T1000 (cell line): Measurements from ENCODE around the gene TRABD2A.

ENCODE experiments used
- DNase-seq: peaks from one replicate; lab custom pipeline; 2025; ENCODE audit warnings: mixed read lengths; lab: John Stamatoyannopoulos, UW

TRABD2A gene

DNA sequence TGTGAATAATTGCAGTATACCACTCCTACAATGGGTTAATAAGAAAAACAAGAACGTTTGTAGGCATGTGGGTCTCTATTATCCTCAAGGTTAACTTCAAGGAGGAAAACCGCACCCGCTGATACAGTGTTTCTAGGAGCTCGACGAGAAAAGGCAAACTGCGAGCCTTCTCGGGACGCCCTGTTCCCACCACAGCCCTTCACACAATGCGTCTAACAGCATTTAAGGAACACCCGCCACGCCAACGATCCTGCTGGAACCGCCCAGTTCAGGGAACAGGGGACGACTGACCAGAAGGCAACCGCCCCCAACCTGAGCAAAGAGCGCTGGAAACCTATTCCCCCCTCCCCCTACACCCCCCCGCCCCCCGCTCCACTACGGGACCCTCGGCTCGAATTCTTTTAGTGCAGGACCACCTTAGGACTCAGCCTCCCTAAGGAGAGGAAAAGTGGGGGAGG, 23.9 kb upstream of the TRABD2A start:
- no peak for DNase-seq

DNA sequence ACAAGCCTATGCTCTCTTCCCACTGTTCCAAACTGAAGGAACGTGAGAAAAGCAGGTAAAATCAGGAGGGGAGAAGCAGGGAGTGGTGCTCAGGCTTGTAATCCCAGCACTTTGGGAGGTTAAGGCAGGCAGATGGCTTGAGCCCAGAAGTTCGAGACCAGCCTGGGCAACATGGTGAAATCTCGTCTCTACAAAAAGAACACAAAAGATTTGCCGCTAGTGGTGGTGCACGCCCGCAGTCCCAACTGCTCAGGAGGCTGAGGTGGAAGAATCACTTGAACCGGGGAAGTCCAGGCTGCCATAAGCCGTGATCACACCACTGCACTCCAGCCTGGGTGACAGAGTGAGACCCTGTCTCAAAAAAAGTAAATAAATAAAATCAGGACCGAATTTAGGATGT, 23.3 kb upstream of the TRABD2A start:
- DNase-seq: no peak

DNA sequence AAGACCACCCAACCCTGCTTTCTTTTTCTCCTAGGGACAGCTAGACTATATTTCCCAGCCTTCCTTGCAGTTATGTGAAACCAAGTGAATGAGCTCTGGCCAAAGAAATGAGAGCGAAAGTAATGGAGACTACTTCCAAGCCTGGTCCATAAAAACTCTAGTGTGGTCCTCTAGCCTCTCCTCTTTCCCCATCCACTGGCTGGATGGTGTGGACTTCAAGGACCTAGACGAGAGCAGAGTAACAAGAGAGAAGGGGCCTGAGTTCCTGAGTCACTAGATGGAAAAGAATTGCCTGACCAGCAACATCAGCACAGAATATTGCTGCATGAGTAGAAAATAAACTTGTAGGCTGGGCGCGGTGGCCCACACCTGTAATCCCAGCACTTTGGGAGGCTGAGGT, 21.6 kb upstream of the TRABD2A start:
- no peak for DNase-seq

DNA sequence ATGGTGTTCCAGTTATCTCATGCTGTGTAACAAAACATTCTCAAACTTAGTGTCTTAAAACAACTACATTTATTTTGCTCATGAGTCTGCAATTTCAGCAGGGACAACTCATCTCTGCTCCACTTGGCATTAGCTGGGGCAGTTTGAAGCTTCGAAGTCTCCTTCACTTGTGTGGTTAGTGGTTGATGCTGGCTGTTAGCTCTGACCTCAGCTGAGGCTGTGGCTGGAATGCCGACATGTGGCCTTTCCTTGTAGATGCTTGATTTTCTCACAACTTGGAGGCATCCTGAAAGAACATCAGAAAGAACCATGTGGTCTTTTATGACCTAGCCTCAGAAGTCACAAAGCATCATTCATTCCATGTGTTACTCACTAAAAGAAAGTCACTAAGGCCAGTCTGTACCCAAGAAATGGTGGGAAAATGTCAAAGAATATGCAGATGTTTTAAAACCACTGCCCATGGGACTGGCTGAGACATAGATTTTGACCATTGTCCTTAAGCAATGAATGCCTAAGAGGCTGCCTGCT, 20.8 kb upstream of the TRABD2A start:
- DNase-seq: no peak

DNA sequence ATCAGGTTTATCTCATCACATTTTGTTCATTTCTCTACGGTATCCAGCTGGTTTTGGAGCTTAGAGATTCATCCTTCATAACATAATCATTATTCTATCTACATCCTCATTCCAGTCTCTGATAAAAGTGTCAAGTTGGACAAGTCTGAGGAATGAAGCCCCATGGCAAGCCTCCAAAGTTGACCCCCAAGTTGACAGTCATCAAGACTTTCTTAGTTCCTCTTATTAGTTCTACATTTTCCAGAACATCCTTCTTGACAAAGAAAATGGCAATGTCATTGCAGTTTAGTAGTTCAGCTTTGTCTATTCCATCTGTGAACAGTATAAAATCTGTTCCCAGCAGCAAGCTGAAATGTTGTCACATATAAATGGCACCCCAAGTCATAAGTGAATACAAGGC, 20.1 kb upstream of the TRABD2A start:
- no peak for DNase-seq

DNA sequence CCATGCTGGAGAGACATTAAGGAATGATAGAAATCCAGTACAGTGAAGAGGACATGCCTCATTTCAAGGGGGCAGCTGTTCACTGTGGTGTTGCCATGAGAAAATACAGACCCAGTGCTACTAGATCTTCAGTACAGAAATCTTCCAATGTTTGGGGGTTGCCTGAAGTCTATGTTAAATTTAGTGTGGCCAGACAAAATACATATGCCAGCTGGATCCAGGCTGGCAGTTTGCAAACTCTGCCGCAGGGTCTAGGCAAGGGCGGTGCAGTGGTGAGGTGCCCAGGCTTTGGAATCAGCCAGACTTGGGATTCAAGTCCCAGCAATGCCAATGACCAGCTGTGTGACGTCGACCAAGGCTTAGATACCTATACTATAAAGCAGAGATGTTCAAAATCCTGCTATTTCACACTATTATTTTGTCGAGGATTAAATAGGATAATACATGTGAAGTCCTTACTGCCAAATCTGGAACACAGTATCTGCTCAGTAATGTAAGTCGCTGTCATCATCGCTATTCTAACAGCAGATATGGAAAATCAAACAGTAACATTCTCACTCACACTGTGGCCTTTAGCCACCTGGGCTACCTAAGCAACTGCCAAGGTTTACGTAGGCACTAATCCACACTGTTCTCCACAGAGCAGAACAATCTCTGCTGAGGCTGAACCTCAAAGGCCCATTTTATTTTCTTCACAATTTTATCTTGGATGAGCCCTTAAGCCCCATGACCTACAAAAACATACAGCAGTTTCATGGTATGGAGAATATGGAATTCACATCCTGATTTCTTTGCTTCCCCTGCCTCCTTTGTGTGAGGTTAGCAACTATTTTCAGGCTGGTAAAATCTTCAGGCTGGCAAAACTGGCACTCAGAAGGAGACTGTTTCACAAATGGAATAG, 18.7 kb upstream of the TRABD2A start:
- no peak for DNase-seq

DNA sequence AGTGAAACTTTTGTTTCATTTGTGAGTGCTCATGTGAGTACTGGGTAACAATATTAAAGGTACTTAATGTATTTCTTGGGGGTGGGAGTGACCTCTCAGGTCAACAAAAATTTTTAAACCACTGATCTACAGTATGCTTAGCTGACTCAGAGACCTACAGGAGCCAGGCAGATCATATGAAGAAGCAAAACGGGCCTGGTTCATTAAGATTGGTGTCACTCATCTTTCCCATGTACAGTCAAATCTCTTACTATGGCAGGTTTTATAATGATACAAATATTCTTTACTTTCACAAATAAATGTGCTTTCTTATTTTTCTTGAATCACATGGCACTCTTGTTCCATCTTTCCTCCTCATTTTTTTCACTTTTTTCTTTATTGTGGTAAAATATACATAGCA, 16.9 kb upstream of the TRABD2A start:
- no peak for DNase-seq

DNA sequence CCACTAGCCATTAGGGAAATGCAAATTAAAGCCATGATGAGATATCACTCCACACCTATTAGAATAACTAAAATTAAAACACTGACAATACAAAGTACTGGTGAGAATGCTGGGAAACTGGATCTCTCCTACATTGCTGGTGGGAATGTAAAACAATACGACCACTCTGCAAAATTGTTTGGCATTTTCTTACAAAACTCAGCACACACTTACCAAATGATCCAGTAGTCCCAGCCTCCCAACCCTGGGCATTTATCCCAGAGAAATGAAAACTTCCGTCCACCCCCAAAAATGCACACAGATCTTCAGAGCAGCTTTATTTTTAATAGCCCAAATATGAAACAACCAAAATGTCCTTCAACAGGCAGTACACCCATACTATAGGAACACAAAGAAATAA, 15.7 kb upstream of the TRABD2A start:
- no peak for DNase-seq

DNA sequence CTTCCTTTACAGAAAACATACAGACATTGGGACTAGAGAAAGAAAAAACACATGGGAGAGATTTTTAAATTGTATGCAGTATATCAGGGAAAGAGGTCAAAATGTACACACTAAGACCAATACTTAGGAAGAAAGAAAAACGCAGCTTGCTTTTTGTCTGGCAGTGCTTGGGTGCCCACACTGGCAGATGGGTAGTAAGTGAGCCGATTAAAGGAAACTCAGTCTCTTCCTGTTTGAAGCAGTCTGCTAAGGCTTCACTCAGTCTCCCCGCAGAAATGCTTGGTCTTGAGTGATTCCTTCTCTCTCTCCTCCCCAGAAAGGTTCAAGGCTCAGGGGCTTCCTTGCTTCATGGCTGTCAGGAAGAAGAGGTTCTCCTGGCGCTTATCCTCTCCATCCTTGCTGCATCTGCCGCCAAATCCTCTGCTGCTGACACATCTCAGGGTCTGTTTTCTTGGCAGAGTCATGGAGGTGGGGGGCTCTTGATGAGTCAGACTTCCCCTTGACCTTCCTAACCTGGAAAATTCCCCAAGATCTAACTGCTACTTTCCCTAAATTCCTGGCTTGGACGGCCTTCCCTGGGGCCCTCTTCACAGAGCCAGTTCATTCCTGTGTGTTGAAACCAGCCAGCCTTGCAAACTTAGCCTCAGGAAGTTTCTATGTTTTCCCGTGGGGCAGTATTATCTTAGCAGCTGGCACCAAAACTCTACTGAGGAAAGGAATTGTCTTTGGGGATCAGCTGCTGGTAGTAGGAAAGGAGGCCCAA, 14.1 kb upstream of the TRABD2A start:
- peak; percentile 52 for DNase-seq

DNA sequence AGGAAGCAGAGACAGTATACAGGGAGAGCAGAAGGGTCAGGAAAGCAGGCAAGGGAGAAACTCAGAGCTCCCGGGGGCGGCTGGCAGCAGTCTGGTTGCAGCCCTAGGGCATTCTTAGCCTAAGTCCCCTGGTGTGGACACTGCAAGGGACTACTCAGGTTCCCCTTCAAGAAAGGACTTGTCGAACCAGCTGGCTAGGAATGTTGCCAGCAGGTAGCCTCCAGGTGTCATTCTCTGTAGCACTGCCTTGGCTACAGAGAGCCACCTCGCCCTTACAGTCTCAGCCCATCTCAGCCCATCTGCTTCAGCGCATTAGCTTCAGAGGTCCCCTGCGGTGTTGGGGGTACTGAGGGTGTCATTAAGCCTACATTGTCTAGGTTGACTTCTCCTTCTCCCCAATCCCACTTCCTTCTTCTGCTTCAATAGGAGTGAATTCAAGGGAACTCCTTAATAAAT, 13.3 kb upstream of the TRABD2A start:
- no peak for DNase-seq

DNA sequence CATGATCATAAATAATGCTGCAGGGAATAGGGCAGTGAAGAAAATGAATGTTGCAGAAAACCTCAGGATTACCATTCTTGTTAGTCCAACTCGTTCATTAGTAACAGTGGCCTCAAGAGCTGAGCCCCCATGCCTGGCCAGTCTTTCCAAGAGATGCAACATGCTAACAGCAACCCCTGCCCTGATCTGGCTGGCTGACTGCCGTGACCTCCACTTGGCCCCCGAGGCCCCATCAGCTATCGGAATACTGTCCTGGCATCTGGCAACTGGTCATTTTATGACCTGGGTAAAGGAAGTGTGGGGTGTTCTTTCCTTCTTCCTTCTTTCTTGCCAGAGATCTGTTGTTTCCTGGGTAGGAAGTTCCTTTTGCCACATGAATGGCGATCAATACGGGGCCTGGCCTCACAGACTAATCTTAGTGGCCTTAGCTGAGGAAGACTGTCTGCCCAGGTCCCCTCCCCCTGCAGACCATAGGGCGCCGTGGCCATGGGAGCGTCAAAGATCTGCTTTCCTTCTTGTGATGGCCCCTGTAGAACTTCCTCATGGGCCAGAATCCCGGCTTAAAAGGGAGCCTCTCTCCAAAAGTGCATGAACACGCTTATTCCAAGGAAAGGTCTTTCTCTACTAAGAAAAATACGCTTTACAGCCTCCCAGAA, 10.6 kb upstream of the TRABD2A start:
- no peak for DNase-seq

DNA sequence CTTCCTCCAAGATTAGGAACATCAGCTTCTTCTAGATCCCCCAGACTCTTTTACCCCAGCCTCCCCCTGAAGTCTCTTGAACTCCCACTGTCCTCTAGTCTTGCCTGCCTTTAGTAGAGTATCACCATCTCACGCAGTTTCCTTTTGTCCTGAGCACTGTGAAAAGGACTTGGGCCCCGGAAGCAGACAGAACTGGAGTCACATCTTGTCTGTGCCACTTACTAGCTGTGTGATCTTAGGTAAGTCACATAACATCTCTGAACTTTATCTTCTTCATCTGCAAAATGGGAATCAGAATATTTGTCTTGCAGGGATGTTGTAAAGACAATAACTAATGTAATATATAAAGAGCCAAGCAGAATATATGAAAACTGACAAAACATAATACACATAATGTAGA, 8.4 kb upstream of the TRABD2A start:
- DNase-seq: no peak

DNA sequence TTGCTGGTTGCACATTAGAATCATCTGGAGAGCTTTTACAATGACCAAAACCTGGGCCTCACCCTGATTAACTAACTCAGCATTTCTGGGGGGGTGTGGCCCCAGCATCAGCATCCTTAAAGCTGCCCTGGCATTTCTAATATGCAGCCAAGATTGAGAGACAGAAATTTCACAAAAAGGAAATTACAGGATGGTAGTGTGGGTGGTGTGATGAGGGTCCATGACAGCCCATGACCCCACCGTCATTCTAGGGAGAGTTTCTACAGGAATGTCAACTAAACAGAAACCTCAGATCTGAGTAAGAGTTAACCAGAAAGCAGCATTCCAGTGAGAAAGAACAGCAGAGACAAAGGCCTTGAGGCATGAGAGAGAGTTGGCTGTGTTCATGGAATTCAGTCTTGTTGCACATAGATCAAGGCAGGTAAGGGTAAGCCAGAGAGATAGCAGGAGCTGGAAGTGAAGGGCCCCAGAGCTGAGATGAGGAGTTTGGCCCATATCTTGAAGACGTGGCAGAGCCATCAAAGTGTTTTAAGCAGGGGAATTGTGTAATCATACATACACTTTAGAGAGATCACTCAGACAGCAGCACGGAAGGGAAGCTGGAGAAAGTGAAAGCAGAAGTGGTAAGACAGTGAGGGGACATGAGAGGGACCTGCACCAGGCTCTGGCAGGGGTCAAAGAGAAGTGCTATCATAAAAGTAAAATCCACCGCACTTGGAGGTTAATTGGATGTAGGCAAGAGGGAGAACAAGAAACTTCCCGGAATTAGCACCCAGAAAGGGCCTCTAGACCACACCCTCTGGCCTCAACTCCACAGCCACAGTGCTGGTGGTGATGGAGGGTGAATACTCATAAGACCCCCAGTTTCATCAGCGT, 7.8 kb upstream of the TRABD2A start:
- no peak for DNase-seq

DNA sequence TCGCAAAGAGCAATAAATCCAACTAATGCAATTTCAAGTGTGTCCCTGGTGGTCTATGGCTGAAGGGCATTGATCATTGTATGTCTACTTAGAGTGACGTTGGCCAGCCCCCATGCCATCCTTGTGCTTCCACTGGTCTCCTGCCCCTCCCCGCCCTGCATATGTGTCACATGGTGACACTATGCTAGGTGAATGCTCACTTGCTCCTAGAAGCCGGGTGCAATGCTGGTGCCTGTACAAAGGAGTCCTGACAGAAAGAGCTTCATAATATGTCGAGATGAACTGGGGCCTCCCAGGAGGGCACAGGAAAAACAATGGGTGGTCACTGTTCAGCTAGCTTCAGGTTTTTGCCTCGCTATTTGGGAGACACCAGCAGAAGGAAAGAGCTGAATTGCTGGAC, 5.9 kb upstream of the TRABD2A start:
- no peak for DNase-seq

DNA sequence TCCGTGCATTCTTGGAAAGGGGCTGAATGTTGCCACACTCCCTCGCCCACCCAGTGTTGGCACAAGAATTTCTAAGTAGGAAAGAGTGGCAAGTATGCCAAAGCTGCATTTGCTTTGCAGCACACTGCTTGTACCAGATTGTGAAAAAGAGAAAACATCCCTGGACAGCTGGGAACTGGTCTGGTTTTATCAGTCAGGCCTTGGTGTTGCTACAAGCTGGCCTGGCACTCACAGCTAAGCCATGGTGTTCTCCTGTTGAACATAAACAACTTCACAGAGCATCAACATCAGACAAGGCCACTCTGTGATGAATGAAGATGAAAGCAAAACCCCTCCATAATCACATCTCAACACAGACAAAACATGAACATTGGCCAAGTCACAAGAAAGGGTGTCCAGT, 4.2 kb upstream of the TRABD2A start:
- DNase-seq: no peak

DNA sequence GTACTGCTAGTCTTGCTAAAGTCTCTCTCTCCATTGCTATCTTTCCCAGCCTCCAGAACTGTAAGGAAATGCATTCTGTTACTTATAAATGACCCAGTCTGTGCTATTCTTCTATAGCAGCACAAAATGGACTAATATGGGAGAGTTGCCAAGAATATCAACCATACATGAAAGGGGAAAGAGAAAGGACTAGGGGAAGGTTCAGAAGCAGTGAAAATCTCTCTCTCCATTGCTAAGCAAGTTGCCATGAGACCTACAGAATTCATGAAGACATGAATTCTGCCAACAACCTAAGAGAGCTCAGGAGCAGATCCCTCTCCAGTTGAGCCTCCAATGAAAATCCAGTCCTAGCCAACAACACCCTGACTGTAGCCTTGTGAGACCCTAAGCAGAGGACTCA, 3.6 kb upstream of the TRABD2A start:
- DNase-seq: no peak

DNA sequence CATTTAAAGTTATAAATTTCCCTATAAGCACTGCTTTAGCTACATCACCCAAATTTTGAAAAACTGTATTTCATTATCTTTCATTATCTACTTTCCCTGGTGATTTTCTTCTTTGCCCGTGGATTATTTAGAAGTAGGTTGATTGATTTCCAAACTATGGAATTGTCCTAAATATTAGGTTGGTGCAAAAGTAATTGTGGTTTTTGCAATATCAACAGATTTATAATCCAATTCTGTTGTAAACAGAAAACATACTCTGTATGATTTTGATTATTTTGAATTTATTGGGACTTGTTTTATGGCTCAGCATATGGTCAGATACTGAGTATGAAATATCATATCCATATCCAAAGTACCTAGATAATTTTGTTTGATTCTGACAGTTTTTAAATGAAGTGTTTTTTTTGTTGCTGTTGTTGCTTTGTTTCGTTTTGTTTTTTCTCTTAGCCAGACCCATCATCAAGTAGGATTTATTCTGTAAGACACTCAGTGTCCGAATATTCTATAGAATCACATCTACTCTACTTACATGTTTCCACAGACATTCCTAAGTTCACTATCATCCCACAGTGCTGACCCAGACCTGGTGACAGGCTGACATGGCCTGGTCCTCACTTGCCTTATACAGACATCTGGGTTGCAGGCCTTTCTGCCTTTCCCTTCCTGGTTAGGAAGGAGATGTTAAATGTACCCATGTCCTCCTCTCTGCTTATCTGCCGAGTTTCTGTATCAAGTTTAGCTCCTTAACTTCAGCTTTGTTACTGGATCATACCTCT, 2.1 kb upstream of the TRABD2A start:
- no peak for DNase-seq

DNA sequence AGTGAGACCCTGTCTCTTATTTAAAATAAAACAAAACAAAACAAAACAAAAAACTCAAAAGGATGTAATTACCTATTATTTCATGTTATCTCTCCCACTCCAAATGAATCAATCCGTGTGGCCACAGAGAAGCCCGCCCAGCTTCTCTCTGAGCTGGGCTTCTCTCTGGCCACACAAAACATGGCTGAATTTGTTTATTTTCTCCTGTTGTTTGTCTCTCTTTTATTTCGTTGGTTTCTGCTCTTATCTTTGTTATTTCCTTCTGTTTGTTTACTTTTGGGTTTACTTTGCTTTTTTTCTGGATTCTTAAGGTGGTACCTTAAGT, 1.5 kb upstream of the TRABD2A start:
- no peak for DNase-seq

DNA sequence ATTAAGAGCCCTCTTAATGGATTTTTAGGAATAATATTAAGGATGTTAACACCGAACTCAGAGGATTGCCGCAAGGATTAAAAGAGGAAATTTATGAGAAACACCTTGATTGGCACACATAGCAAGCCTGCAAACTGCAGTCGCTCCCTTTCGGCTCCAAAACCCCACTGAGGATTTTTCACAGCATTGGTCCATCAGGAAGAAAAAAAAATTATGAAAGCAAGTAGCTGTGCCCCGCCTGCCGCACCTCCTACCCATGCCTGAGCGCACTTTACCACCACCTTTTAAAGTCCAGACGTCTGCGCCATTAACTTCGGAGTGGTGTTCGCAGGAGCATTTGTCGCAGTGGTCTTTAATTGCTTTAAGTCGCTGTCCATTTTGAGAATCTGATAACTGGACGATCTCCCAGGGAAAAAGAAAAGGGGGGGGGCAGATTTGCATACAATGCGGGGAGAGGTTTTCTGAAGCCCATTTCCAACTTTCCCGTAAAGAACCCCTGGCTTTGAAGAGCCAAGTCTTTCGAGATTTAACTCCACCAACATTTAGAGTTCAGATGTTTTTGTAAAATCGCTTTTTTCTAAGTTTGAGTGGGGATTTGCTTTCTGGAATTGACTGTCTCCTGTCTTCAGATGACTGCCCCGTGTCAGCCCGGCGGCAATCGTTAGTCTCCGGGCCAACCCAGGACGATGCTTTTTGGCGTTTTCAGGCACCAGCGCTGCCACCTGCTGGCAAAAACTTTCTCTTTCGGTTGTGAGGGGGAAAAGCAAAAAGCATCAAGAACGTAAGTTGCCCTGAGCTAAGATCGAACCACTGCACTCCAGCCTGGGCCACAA, 913 bp upstream of the TRABD2A start:
- DNase-seq: peak; percentile 69

DNA sequence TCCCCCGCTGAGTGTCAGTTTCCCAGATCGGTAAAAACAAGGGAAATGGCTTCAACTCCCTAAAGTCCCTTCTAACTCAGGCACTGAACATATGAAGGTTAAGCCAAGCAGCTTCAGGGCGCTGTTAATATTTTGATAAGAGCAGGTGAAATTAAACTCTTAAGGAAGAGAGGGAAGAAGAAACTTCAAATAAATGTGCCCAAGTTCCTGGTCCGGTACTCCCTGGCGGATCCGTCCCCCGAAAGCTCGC, 564 bp downstream of the TRABD2A start:
- DNase-seq: no peak
